ENCODE measurements around the gene ZNF3. TPM values are rescaled to one million over a fixed set of nuclear protein-coding genes. Genes with fewer than 3 reads are reported as not detected.

The ZNF3 gene
- total RNA-seq, 4 donors from 2014 or later = 14.5 to 25.4 (median 17.9) TPM

- no peak for ATAC-seq (ENCODE audit: low FRiP score)
- no peak for TF ChIP-seq CTCF (IDR thresholded peaks at IDR 0.05)
- no peak for DNase-seq (ENCODE audit: low spot score)
Observed at GRCh38 chr7:100107890-100108289, 26.4 kb upstream of the ZNF3 start.

- no peak for DNase-seq (ENCODE audit: low spot score)
- ATAC-seq (ENCODE audit: low FRiP score) = no peak
- TF ChIP-seq CTCF (IDR thresholded peaks at IDR 0.05) = no peak
Observed at GRCh38 chr7:100107125-100107737, 25.7 kb upstream of the ZNF3 start.

- no peak for DNase-seq (ENCODE audit: low spot score)
- no peak for ATAC-seq (ENCODE audit: low FRiP score)
- no peak for TF ChIP-seq CTCF (IDR thresholded peaks at IDR 0.05)
Observed at GRCh38 chr7:100106633-100107032, 25.1 kb upstream of the ZNF3 start.

GRCh38 chr7:100105534-100105933 is 24.0 kb upstream of the ZNF3 start:
- DNase-seq (ENCODE audit: low spot score) (no peak), ATAC-seq (ENCODE audit: low FRiP score) (no peak)
- TF ChIP-seq CTCF (IDR thresholded peaks at IDR 0.05) = no peak

GRCh38 chr7:100102950-100103840 is 21.7 kb upstream of the ZNF3 start:
- no peak for TF ChIP-seq CTCF (IDR thresholded peaks at IDR 0.05)
- DNase-seq (ENCODE audit: low spot score) (no peak), ATAC-seq (ENCODE audit: low FRiP score) (no peak)

- DNase-seq (ENCODE audit: low spot score) = peak; percentile 93
- peak; percentile 94 for ATAC-seq (ENCODE audit: low FRiP score)
- no peak for TF ChIP-seq CTCF (IDR thresholded peaks at IDR 0.05)
Observed at GRCh38 chr7:100101016-100101862, 19.7 kb upstream of the ZNF3 start, which contains the start of the genes AP4M1 and MCM7. Gene AP4M1 (plus strand): TSS chr7:100101643. CDS start chr7:100101715, 72 bp downstream. Gene MCM7 (minus strand): TSS chr7:100101397. CDS start chr7:100101294, 103 bp downstream.
